ENCODE data around the gene HS6ST1.
"Not testable (repeated sequence)": the region's sequence is repeated elsewhere in the genome, so short reads cannot be mapped to it uniquely, and the experiment has no call there.

The HS6ST1 gene

GRCh38 chr2:128268611-128269010 lies 50.1 kb downstream of the HS6ST1 start:
- DNase-seq (ENCODE audit: low spot score): not testable (repeated sequence)

DNA sequence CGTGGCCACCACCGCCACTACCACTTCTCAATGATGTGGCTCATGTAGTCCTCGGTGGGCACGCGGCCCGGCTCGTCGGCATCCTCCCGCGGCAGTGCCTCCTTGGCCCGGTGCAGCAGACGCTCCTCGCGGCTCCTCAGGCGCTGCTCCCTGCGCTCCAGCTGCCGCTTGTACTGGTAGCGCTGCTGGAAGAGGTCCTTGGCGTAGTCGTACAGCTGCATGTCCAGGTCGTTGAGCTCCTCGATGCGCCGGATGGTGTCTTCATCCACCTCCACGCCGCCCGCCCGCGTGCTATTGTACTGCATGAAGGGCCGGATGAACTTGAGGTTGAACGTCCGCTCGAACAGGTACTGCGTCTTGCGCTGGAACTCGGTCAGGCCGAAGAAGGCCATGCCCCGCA lies 50.5 kb downstream of the HS6ST1 start:
- not testable (repeated sequence) for DNase-seq (ENCODE audit: low spot score)

- DNase-seq (ENCODE audit: low spot score): not testable (repeated sequence)
Observed at GRCh38 chr2:128267649-128268048, 51.0 kb downstream of the HS6ST1 start.

DNA sequence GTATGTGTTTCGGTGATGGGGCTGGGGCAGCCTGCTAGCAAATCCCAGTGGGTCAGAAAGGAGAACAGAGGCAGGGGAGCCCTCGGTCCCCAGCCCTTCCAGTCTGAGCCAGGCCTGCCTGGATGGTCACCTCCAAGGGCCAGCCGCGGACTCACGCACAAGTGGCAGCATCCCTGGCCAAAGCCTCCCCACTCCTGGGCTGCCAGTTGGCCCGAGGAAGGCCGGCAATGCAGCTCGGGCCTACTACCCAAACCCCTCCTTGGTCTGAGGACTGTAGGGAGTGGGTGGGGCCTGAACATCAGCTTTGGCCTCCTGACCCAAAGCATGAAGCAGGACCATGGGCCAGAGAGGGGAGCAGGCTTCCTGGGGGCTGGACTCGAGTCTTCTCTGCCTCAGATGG lies 51.5 kb downstream of the HS6ST1 start:
- DNase-seq (ENCODE audit: low spot score): not testable (repeated sequence)

GRCh38 chr2:128266463-128266862 lies 52.2 kb downstream of the HS6ST1 start:
- not testable (repeated sequence) for DNase-seq (ENCODE audit: low spot score)

GRCh38 chr2:128265608-128265993 lies 53.1 kb downstream of the HS6ST1 start:
- not testable (repeated sequence) for DNase-seq (ENCODE audit: low spot score)

- DNase-seq (ENCODE audit: low spot score): no peak
Observed at GRCh38 chr2:128264881-128265607, 53.6 kb downstream of the HS6ST1 start.

GRCh38 chr2:128263902-128264331 lies 54.8 kb downstream of the HS6ST1 start:
- DNase-seq (ENCODE audit: low spot score): no peak

DNA sequence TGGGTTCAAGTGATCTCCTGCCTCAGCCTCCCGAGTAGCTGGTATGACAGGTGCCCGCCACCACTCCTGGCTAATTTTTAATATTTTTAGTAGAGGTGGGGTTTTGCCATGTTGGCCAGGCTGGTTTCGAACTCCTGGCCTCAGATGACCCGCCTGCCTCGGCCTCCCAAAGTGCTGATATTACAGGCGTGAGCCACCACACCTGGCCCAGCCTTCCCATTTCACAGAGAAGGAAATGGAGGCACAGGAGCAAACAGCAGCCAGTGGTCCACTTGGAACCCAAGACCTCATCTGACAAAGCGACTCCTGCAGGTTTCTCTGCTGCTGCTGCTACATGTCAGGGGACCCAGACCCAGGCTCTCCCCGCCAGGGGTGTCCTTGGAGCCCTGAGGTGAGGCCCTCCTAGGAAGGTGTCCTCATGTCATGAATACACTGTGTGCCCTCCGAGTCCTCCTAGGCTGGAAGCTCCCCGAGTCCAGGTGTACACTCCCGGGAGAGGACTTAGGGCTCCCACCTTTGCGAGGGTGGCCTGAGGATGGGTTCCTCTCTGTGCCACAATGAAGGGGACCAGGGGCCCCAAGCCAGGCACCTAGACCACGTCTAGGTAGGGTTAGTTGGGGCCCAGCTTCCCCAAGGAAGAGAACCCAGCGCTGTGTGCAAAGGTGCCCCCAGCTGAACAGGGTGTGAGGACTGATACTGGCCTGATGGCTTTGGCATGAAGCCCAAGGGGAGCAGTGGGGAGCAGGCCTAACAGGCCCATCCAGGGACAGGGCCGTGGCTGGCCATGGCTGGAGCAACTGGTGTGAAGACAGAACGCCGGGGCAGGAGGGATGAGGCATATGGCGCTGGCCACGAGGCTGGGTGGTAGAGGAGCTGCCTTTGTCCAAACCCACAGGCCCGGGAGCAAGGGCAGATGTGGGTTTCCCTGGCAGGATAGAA lies 56.1 kb downstream of the HS6ST1 start:
- no peak for DNase-seq (ENCODE audit: low spot score)

- no peak for DNase-seq (ENCODE audit: low spot score)
Observed at GRCh38 chr2:128261245-128262128, 57.2 kb downstream of the HS6ST1 start.

- no peak for DNase-seq (ENCODE audit: low spot score)
Observed at GRCh38 chr2:128260239-128261138, 58.2 kb downstream of the HS6ST1 start.

DNA sequence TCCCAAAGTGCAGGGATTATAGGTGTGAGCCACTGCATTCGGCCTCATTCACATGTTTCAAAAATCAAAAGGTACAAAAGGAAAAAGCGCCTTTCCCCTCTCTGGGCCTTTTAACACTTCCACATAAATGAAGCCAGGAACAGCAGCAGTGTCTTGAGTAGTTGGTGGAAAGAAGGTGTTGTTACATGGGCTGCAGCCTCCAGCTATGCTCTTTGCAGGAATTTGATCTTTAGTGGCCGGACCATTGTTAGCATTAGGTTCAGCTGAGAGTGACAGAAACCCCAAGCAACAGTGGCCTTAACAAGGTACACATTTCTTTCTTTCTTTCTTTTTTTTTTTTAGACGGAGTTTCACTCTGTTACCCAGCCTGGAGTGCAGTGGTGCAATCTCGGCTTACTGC lies 59.1 kb downstream of the HS6ST1 start:
- no peak for DNase-seq (ENCODE audit: low spot score)

- no peak for DNase-seq (ENCODE audit: low spot score)
Observed at GRCh38 chr2:128258218-128258617, 60.5 kb downstream of the HS6ST1 start.

DNA sequence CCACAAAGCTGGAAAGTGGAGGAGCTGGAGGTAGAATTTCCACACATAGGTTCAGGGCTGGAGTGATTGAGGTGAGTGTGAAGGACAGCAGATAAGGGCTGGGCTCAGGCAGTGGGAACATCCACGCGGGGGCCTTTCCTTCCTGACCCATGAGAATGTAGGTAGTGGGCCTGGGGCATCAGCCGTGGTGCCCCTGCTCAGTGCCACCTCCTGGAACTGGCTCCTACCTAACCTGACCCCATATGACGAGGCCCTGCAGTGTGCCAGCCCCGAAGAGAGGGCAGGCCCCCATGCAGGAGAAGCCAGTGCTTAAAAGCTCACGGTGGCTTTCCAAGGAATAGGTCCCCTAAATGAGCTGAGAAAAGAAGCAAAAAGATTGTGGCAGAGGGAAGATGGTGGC lies 66.2 kb downstream of the HS6ST1 start:
- DNase-seq (ENCODE audit: low spot score): no peak

GRCh38 chr2:128252086-128252485 lies 66.6 kb downstream of the HS6ST1 start:
- not testable (repeated sequence) for DNase-seq (ENCODE audit: low spot score)

DNA sequence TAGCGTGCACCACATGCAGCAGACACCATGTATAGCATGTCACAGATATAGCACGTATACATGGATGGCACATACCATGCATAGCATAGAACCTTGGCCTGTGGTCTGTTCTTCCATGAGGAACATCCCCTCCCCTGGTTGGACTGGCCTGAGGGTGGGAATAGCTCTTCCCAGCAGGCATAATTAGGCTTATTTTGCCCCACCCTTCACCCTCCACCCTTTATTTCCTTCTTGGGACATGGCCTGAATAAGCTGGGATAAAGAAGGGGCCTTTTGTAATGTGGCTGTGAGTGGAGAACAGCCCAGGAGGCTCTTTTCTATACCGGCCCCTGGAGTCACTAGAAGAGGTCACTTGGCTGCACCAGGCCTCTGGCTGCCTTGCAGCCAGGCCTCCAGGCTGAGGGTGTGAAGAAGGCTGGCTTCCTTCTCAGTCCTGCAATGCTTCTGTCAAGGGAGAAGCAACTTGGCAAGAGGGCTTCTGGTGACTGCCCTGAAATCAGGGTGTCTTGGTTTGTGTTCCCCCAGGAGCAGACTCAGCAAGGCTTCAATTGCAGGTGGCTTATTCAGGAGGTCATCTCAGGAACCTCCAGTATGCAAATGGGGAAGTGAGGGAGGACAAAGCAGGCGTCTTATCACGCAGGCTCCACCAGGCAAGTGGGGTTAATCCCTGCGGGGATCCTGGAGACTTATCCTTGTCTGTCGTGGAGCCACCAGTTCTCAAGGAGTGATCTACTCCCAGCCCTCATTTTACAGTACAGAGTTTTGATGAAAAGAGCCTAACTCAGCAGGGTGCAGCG lies 68.2 kb downstream of the HS6ST1 start:
- no peak for DNase-seq (ENCODE audit: low spot score)

- DNase-seq (ENCODE audit: low spot score): no peak
Observed at GRCh38 chr2:128249555-128249954, 69.1 kb downstream of the HS6ST1 start.

- DNase-seq (ENCODE audit: low spot score): no peak
Observed at GRCh38 chr2:128245813-128246212, 72.9 kb downstream of the HS6ST1 start.

GRCh38 chr2:128241896-128242295 lies 76.8 kb downstream of the HS6ST1 start:
- no peak for DNase-seq (ENCODE audit: low spot score)

All from kidney tubule cell (primary cell).